Measurements from ENCODE around the gene CFAP299.
A peak's percentile ranks its signal among the peaks of the same experiment; 100 is the strongest.
"Not testable (repeated sequence)": the region's sequence is repeated elsewhere in the genome, so short reads cannot be mapped to it uniquely, and the experiment has no call there.

The CFAP299 gene

DNA sequence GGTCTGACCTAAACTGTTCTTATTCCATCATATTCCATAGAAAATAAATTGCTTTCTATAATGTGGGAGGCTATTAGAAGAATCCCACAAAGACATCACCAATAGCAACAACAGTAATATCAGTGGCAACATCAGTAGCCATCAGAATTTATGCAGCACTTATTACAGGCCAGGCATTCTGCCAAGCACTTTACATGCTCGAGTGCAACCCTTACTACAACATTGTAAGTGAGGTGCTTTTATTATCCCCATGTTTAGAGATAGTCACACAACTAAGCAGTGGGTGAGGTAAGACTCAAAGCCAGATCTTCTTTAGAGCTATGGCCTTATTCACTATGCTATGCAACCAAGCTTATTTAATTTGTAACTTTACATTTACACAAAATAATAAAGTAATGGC lies 377.9 kb downstream of the CFAP299 start:
- no peak for DNase-seq (ENCODE audit: low read depth)
- no peak overlapping the region for H3K4me3 ChIP-seq (ENCODE audit: control insufficient read depth, low read depth, low read length)
- TF ChIP-seq, protein P1, sequence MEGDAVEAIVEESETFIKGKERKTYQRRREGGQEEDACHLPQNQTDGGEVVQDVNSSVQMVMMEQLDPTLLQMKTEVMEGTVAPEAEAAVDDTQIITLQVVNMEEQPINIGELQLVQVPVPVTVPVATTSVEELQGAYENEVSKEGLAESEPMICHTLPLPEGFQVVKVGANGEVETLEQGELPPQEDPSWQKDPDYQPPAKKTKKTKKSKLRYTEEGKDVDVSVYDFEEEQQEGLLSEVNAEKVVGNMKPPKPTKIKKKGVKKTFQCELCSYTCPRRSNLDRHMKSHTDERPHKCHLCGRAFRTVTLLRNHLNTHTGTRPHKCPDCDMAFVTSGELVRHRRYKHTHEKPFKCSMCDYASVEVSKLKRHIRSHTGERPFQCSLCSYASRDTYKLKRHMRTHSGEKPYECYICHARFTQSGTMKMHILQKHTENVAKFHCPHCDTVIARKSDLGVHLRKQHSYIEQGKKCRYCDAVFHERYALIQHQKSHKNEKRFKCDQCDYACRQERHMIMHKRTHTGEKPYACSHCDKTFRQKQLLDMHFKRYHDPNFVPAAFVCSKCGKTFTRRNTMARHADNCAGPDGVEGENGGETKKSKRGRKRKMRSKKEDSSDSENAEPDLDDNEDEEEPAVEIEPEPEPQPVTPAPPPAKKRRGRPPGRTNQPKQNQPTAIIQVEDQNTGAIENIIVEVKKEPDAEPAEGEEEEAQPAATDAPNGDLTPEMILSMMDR (conservative IDR thresholded peaks at IDR 0.05; ENCODE audit: control insufficient read depth, insufficient read depth, low read depth, low read length) = no peak

DNA sequence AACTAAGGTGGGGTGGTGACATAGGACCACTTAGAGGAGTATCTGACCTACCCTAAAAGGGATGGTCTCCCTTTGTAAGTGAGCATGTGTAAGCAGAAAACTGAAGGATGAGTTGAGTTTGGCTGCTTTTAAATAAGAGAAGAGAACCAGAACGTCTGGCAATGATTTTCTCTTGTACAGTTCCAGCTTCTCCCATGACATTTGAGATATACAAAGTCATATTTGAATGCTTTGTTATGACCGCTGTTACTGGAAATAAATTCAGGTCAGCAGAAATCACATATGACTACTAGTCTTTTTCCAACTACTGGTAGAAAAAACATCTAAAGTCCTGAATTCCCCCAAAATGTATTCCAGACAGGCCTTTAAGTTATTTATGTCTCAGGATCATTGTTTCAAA lies 381.7 kb downstream of the CFAP299 start:
- no peak overlapping the region for H3K4me3 ChIP-seq (ENCODE audit: control insufficient read depth, low read depth, low read length)
- TF ChIP-seq, protein P1 (conservative IDR thresholded peaks at IDR 0.05; ENCODE audit: control insufficient read depth, insufficient read depth, low read depth, low read length) = no peak
- no peak for DNase-seq (ENCODE audit: low read depth)

DNA sequence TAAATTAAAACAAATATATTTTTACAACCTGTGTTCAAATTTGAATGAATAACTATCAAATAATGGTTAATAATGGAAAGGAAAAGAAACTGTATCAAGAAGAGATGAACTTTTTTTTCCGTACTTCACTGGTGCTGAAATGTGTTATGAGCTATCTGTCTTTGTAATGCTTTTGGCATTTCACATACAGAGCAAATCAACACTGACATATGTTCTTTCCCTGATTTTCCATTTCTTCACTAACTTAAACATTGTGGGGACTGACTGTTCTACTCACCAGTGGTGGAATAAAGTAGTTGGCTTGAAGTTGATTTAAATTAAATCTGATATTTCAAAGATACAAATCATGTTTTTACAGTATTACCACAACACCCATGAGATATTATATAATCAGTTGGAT lies 390.9 kb downstream of the CFAP299 start:
- TF ChIP-seq, protein P1 (conservative IDR thresholded peaks at IDR 0.05; ENCODE audit: control insufficient read depth, insufficient read depth, low read depth, low read length) = no peak
- no peak for DNase-seq (ENCODE audit: low read depth)
- no peak overlapping the region for H3K4me3 ChIP-seq (ENCODE audit: control insufficient read depth, low read depth, low read length)

DNA sequence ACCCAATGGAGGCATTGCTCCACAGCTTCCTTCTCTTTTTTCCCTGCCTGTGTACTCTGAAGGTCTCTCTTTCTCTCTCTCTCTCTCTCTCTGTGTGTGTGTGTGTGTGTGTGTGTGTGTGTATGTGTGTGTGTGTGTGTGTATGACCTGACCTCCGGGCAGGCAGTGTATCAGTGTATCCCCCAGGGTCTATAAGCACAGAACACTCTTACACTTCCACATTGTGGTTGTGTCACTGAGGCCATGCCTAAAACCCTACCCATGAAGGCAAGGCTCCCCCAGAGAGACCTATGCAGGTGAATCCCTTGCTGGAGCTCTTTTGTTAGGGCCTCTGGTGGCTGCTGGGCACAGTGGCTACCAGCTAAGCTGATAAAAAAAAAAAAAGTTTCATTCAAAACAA lies 394.6 kb downstream of the CFAP299 start:
- TF ChIP-seq, protein P1 (conservative IDR thresholded peaks at IDR 0.05; ENCODE audit: control insufficient read depth, insufficient read depth, low read depth, low read length) = no peak
- no peak overlapping the region for H3K4me3 ChIP-seq (ENCODE audit: control insufficient read depth, low read depth, low read length)
- DNase-seq (ENCODE audit: low read depth) = no peak

DNA sequence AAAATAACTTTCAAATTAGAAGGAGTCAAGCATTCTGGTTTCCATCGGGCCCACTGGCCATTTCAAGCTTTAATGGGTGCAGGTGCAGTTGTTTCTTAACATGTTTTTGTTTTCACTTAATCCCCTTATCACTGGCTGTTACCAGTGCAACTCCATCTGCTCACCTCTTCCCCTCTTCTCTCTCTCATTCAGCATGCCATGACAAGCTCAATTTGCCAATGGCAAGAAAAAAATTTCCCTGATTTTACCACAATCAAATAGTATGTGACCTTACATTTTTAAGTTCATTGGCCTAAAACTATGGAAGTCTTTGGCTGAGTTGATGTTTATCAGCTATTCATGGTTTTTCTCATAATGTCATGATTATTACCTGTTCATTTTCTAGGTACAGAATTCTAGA lies 395.9 kb downstream of the CFAP299 start:
- no peak overlapping the region for H3K4me3 ChIP-seq (ENCODE audit: control insufficient read depth, low read depth, low read length)
- DNase-seq (ENCODE audit: low read depth) = no peak
- TF ChIP-seq, protein P1 (conservative IDR thresholded peaks at IDR 0.05; ENCODE audit: control insufficient read depth, insufficient read depth, low read depth, low read length) = no peak

DNA sequence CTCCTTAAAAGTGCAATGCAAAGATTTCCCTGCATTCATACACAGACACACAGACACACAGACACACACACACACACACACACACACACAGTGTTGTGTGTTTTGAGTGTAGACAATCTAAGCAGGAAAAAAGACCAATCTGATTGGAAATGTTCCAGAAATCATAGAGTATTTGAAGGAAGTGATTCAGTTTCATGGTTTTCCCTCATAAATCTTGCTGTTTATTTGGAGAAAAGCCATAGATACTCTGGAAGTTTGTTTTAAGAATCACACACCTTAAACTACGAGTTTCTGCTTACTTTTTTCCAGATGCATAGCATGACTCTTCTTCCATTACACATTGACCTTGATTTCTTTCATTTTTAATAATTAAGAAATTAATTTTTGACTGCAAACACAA lies 396.5 kb downstream of the CFAP299 start:
- TF ChIP-seq, protein P1 (conservative IDR thresholded peaks at IDR 0.05; ENCODE audit: control insufficient read depth, insufficient read depth, low read depth, low read length) = no peak
- peak; percentile 8 for DNase-seq (ENCODE audit: low read depth)
- no peak overlapping the region for H3K4me3 ChIP-seq (ENCODE audit: control insufficient read depth, low read depth, low read length)

DNA sequence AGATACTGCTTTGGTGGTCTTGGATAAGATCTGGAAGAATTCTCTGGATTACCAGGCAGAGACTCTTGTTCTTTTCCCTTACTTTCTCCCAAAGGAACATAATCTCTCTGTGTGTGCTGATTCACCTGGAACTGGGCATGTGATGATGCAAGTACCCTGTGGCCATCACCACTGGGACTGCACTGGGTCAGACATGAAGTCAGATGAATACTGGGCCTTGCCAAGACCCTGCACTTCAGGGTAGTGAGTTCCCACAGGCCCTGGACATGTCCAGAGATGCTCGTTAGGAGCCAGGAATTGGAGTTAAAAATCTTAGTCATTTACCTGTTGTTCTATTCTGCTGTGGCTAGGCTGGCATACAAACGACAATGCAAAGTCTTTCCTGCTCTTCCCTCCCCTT lies 404.8 kb downstream of the CFAP299 start:
- TF ChIP-seq, protein P1 (conservative IDR thresholded peaks at IDR 0.05; ENCODE audit: control insufficient read depth, insufficient read depth, low read depth, low read length) = no peak
- no peak overlapping the region for H3K4me3 ChIP-seq (ENCODE audit: control insufficient read depth, low read depth, low read length)
- no peak for DNase-seq (ENCODE audit: low read depth)

DNA sequence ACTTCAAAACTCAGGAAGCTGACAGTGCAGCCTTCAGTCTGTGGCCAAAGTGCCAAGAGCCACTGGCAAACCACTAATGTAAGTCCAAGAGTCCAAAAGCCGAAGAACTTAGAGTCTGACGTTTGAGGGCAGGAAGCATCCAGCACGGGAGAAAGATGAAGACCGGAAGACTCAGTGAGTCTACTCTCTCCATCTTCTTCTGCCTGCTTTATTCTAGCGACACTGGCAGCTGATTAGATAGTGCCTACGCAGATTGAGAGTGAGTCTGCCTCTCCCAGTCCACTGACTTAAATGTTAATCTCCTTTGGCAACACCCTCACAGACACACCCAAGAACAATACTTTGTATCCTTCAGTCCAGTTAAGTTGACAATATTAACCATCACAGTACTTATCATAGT lies 414.0 kb downstream of the CFAP299 start:
- H3K4me3 ChIP-seq (ENCODE audit: control insufficient read depth, low read depth, low read length); DNase-seq (ENCODE audit: low read depth): not testable (repeated sequence)

All from fibroblast of mammary gland (primary cell).